ENCODE data around the gene GANAB.
"Not testable (repeated sequence)": the region's sequence is repeated elsewhere in the genome, so short reads cannot be mapped to it uniquely, and the experiment has no call there.

Gene GANAB

DNA sequence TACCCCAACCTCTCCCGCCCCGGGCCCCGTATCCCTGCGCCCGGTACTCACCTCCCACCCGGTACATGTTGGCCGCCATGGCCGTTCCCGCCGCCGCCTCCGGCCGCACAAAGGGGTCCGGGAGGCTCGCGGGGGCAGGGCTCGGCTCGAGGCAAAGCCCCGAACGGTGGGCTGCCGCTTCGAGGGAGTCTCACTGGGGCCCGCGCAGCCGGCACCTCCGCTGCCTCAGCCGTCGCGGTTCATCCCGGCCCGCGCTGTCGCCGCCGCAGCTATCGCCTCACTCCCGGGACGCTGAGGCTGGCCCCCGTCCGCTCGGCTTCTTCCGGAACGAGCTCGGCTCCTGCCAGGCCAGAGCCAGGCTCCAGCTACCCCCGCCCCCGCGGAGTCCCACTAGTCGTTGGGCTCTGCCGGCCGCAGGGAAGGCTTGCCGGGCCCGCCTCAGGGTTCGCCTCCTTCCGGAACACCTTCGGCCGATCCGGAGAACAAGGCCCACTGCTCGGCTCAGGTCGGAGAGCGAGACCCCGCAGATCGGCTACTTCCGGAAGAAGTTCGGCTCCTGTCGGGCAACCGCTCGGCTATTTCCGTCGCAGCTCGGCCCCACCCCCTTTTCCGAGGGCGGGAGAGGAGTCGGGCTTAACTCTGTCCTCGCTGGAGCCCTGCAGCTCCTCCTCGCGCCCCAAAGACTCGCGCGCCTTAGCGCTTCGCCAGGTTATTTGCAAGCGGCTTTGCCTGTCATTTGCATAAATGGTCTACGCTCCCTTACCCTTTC is 44.9 kb downstream of the GANAB start, which contains the start of gene MTA2:
MTA2 (minus strand) TSS at position 494 of the 769 bp plus-strand sequence; CDS start at position 79, 415 bp downstream.
- DNase-seq (ENCODE audit: low spot score): peak; percentile 99

DNA sequence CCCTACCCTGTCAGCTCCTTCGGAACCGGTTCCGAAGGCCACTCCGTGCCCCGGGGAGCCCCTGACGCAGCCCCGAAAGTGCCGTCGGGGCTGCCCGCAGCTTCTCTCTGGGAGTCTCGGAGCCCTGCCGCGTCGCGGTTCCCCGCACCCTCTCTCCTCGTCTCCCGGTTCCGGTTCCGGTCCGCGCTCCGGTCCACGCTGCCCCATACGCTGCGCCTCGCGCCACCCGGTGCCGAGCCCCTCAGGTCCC is 45.4 kb downstream of the GANAB start:
- peak; percentile 37 for DNase-seq (ENCODE audit: low spot score)

DNA sequence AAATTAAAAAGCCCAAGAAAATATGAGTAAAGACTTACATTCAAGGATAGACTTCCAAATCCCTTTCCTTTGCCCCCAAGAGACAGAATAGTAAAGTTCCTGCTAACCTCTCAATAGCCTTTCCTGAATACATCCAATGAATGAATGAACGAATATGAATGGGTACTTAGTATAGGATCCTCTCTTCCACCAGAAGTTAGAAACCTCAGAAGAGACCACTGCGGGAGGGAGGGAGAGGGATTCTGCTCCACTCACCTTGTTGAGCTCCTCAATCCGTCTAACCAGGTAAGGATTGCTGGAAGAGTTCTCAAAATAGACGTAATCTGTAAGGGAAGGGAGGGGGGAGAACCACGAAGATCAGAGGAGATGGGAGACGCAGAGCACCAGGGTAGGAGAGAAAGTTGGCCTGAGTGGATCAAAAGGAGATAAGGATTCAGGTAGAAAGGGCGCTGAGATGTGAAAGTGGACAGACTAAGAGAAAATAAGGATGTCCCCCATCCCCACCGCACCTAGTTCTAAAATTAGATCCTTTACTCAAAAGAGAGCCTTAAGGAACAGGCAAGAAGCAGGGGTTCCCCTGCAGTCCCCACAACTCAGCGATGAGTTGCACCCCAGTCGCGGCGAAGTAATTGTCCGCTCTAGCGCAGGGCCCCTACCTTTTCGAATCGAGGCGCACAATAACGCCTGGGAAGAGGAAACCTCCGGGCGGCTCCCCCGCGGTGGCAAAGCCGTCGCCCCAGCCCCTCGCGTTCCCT is 45.9 kb downstream of the GANAB start:
- DNase-seq (ENCODE audit: low spot score): no peak

DNA sequence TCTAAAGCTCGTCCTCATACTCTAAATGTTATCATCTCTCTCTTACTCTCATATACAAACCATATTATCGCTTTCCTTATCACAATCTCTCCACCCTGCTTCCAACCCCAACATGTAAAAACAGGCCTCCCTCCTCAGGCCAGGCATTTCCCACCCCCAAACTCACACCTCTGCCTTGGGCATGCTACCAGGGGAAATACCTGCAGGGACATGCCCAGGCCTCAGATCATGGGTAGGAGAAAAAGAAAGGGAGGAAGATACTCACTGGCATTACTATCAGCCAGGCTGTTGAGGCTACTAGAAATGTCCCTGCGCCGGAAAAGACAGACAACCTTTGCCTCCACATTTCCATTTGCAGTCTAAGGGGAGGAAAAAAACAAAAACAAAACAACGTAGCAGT is 46.5 kb downstream of the GANAB start:
- DNase-seq (ENCODE audit: low spot score): no peak

DNA sequence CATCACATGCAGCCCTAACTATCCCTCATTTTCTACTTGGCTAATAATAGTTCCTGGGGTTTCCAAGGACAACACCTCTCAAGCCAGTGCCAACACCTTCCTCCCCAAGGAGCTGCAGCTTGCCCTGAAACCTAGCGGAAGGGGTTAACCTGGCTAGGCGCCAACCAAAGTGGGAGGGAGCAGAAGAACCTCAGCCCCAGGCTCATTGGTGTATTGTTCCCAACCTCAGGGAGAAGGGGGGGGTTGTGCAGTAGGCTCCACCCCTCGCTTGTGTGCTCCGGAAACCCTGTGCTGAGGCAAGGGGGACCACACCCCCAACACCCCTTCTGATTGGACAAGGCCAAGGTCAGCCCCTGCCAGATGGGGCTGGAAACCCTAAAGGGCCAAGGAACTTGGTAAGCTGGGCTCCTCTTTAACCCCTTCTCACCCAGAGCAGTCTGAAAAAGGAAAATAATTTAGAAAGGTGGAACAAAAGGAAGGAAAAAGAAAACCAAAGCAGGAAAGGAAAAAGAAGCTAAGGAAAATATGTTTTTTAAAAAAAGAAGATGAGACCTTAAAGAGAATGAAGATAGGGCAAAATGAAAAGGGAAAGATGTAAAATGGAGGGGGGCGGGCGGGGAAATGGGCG is 47.2 kb downstream of the GANAB start:
- DNase-seq (ENCODE audit: low spot score): peak; percentile 98

DNA sequence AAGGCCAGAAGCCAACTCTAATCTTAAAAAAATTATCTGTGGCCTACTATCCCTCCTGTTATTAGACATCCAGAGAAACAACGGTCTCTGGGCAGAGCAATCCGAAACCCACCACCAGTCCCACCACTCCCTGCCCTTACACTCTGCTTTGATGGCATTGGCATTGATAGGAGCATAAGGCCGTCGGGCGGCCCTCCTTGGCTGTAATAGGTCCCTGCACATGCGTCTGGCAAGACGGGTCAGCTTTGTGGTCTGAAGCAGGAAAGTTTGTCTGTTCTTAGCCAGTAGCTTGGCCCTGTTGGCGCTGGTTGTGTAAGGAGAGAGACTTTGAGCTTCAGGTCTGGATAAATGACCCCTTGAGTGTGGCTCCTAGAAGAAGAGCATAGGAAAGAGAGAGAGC is 51.3 kb downstream of the GANAB start:
- DNase-seq (ENCODE audit: low spot score): no peak

DNA sequence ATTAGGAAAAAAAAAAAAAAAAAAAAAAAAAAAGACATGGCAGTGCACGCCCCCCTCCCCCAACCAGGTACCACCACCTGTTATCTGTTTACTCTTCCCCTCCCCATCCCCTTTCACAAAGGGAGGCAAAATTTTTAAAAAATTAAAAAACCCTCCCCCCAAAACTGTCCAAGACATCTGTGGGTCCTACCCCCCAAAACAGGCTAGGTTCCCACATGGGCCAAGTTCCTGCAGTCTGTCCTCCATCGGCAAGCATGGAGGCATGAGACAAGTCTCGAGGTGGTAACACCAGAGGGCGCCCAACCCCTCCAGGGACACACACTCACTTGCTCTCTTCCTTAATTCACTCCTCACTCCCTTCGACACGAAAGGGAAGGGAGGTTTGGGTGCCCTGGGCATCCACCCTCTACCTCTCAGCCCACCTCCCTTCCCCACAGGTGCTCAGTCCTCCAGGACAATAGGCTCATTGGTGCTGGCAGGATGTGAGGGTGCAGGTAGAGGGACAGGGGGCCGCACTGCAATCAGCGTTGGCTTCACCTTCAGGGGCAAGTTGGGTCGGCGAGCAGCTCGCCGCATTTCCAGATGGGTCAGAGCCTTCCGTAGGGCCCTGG is 52.9 kb downstream of the GANAB start:
- DNase-seq (ENCODE audit: low spot score): peak; percentile 81

DNA sequence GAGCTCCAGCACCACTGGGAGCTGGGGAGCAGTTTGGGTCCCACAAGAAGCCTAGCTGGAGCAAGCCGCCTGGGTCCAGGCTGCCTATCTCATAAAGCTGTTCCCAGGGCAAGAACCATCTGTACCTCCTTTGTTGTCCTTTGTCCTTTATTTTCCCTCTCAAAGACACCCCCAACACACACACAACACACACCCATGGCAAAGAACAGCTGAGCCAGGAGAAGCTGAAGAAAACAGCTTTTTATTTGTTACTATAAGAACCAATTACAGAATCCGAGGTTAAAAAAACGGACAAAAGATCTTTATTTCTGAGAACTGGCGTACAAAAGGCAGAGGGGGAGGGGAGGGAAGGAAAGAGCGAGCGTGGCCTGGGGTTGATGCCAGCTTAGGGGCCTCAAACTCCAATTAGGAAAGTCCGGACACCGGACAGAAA is 53.4 kb downstream of the GANAB start:
- no peak for DNase-seq (ENCODE audit: low spot score)

DNA sequence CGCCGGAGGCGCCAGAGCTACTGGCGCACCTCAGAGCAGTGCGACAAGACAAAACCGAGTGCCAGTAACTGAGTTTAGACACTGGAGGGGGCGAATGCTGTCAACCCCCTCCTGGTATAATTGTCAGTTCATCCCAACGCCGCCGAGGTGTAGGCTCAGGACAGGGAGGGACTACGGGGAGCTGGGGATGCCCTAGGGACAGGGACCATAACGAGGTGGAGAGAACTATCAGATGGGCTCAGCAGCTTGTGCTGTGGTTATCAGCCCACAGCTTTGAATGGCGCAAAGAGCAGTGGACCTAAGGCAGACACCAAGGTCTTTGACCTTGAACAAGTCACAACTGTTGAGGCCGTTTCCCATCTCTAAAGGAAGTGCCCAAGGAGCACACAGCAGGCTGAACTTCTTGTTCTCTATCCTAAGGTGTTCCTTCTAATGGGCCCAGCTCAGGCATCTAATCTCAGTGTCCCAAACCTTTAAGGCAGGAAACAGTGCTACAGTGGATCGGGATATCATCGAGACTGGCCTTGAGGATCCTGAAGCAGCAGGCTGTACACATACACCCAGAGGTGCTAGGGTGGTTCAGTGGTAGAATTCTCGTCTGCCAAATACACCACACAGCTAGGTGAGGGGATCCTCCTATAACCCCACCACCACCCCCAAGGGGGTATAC is 54.1 kb downstream of the GANAB start:
- DNase-seq (ENCODE audit: low spot score): no peak

DNA sequence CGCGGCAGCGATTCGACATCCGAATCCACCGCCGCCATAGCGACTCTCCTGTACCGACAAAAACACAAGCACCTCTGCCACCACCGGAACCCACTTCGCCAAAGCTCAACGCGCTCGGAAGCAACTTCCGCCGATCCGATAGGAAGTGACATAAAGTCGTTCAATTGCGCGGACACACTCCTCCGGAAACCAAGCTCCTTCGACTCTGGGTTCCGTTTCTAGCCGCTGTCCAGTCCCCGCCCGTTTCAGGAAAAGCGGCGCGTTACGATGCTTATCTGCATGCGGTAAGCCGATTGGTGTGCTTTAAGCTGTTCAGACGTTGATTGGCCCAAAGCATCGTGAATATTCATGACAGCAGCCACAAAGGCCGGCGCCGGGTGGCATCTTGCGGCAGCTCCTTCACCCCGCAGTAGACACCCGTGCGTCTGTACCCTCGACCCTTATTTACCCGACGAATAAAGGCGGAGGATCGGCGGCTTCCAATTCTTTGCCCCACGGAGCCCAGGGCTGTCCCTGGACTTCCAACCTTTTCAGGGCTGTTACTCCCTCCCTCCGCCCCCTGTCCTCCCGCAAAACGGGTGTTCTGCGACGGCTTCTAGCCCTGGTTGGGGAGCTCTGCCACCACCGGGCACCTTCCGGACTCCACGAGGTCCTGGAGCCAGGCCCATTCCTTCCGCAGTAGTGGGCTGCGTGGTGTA is 54.8 kb downstream of the GANAB start, which contains the start of gene TUT1:
TUT1 (minus strand) TSS at position 76 of the 698 bp plus-strand sequence; CDS start at position 38, 38 bp downstream.
- DNase-seq (ENCODE audit: low spot score): peak; percentile 99

DNA sequence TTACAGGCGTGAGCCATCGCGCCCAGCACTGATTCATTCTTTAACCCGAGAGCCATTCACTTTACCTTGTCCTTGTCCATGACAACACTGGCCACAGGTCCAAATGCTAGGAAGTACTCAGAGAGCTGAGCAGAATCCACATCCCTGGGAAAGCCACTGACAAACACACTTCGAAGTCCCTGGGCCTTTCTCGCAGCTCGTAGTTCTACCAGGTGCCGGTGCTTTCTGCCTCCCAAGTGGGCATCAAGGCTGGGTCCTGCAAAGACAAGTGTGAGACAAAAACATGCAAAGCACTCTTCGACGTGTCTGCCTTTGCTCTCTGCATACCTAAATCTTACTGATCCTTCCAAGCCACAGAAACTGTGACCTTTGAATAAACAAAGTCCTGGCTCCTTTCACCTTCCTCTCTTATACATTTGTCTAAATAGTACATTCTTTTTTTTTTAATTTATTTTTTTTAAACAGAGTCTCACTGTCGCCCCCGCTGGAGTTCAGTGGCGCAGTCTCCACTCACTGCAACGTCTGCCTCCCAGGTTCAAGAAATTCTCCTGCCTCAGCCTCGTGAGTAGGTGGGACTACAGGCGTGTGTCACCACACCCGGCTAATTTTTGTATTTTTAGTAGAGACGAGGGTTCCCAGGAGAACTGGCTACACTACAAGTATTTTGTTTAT is 57.3 kb downstream of the GANAB start:
- no peak for DNase-seq (ENCODE audit: low spot score)

DNA sequence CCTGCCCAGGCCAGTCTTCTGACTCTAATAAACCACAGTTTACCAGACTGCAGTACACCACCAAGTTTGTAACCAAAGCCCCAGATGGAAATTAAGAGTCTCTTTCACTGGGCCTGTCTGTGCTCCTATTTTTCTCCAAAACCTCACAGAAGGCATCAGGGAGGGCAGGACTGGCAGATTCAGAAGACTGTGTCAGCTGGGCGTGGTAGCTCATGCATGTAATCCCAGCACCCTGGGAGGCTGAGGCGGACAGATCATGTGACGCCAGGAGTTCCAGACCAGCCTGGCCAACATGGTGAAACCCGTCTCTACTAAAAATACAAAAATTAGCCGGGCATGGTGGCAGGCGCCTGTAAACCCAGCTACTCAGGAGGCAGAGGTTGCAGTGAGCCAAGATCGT is 61.1 kb downstream of the GANAB start:
- not testable (repeated sequence) for DNase-seq (ENCODE audit: low spot score)

DNA sequence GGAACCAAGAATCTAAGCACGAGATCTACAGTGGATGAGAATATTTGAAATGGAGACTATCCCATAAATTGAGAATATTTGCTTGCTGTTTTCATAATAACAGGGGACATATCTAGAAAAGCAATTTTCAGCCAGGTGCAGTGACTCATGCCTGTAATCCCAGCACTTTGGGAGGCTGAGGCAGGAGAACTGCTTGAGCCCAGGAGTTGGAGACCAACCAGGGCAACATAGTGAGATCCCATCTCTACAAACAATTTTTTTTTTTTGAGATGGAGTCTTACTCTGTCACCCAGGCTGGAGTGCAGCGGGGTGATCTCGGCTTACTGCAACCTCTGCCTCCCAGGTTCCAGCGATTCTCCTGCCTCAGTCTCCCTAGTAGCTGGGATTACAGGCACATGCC is 64.7 kb downstream of the GANAB start:
- DNase-seq (ENCODE audit: low spot score): not testable (repeated sequence)

DNA sequence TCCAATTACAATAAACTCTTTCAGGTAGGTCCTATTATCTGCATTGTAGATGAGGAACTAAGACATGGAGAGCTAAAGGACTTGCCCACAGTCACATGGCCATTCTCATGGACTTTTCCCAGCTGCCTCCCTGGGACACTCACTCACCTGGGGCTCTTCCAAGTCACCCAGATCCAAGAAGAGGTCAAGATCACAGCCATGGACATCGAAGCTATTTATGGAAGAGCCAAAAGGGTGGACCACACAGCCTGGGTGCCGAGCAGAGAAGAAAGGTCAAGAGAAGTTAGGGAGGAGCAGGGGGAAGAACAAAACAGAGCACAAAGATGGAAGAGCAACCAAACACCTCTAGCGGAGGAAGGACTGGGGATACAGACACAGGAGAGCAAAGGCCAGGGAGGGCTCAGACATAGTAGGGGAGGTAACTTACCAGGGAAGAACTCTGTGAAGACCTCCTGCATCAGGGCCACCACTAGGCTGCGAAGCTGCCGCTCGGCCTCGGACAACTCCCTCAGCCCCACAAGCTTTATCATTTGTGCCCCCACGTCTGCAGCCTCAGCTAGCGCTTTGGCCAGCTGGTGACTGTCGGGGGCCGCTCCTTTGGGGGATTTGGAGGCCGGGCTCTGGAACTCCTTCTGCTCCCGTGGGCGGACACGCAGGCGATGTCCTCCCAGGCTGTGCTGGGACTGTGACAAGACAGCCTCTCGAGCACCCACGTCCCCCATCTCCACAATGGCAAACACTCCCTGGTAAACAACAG is 65.3 kb downstream of the GANAB start:
- DNase-seq (ENCODE audit: low spot score): no peak

DNA sequence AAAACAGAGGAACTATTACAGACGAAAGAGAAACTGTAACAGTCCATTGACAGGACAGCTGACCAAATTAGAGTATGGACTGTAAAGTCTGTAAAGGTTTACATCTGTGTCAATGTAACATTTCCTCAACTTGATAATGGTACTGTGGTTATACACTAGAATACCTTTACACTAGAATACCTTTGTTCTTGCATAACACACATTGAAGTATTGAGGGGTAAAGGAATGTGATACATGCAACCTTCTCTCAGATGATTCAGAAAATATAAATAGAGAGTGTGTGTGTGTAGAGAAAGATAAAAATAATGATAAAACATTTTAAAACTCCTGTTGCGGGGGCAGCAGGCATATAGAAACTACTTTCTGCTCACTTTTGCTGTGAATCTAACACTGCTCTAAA is 67.2 kb downstream of the GANAB start:
- DNase-seq (ENCODE audit: low spot score): no peak

DNA sequence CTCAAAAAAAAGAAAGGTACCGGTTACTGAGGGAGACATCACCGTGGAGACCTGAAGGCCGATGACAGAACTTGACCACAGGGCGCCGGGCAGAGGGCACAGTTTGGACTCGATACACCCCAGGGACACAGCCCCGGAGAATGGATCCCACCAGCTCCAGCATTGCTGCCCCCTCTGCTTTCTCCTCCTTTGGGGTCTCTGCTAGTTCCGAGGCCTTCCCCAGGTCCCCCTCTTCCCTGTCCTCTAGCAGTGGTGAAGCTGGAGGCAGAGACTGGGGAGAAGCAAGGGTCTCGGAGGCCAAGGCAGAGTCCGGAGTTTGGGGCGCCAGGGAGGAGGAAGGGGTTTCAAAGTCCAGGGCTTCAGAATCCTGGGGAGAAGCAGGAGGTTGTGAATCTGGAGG is 67.9 kb downstream of the GANAB start:
- no peak for DNase-seq (ENCODE audit: low spot score)

DNA sequence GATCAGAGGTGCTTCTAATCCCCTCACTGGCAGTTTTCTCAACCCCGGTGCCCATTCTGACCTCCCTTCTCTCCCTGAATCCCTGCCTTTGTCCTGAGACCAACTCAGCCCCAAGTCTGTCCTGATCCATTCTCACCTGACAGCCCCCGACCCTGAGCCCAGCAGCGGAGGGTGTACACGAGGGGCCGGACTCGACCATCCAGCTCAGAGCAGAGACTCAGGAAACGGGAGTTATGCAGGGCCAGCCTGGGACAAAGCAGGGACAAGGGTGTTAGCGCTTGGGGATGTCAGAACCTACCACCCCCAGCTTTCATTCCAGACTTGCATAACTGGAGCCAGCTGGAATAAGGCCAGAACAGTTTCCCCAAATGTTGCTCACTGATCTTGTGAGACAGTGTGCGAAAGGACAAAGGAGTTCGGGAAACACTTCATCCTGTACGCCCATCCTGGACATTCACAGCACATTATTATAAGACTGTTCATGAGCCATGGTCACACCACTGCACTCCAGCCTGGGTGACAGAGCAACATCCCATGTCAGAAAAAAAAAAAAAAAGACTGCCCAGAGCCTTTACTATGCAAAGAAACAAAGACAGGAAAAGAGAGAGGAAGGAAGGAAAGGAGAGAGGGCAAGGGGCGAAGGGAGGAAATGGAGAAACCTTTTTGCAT is 69.2 kb downstream of the GANAB start:
- no peak for DNase-seq (ENCODE audit: low spot score)

DNA sequence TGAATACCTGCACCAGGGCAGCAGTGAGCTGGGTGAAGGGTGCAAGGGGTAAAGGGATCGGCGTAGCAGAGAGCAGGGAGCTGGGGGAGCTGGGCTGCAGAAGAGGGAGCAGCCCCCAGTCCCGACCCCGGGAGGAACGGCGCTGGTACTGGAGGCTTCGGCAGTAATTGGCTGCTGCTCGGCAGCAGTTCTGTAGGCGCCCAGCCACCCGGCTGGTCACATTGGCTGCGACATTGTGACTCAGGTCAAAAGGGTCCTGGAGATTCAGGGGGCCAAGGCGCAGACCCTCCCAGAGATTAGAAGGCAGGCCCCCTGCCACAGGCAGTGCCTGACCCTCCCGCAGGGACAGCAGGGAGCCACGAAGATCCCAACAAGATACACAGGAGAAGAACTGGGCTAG is 70.6 kb downstream of the GANAB start:
- DNase-seq (ENCODE audit: low spot score): no peak

DNA sequence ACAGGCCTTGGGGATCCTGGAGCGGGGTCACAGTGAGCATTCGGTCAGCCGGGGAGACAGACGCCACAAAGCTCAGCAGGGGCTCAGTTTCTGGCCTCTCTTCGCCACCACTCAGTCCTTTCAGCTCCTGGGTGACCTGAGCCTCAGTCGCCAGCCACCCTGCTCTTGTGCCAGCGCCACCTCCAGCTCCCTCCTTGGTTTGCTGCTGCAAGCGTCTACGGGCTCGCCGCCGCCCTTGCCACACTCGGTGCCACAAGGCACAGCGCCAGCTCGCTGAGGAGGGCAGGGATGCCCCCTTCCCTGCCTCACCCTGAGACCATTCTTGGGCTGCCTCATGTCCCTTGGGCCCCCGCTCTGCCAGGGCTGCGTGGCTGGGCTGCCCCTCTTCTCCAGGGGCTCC is 71.3 kb downstream of the GANAB start:
- no peak for DNase-seq (ENCODE audit: low spot score)

Data from CD4-positive, alpha-beta T cell treated with Interleukin-2 at 100 ng/mL for 4 hours (primary cell).